ENCODE results near the gene GIPC2.

- TF ChIP-seq CTCF (IDR thresholded peaks at IDR 0.05), result no peak
- TF ChIP-seq EZH2 (IDR thresholded peaks at IDR 0.05; ENCODE audit: borderline replicate concordance, insufficient read depth, low read depth, low read length, poor library complexity, severe bottlenecking), result no peak
Measured at GRCh38 chr1:78170859-78171258, 125.1 kb downstream of the GIPC2 start.

Measured in B cell (primary cell).